ENCODE data around the gene GNAT2.
A peak's percentile ranks its signal among the peaks of the same experiment; 100 is the strongest.

GNAT2 gene

GRCh38 chr1:109649491-109649914, 30.1 kb upstream of the GNAT2 start:
- Histone ChIP-seq H3K36me3 (no peaks in the 10 kb centered on the region), H3K27ac (no peak overlapping the region), H3K4me3 (ENCODE audit: low read depth, low read length) (no peak overlapping the region), H3K9me3 (ENCODE audit: severe bottlenecking) (no peaks in the 10 kb centered on the region), H3K27me3 (ENCODE audit: insufficient read depth, low read depth, severe bottlenecking) (no peaks in the 10 kb centered on the region)
- TF ChIP-seq, protein P1, sequence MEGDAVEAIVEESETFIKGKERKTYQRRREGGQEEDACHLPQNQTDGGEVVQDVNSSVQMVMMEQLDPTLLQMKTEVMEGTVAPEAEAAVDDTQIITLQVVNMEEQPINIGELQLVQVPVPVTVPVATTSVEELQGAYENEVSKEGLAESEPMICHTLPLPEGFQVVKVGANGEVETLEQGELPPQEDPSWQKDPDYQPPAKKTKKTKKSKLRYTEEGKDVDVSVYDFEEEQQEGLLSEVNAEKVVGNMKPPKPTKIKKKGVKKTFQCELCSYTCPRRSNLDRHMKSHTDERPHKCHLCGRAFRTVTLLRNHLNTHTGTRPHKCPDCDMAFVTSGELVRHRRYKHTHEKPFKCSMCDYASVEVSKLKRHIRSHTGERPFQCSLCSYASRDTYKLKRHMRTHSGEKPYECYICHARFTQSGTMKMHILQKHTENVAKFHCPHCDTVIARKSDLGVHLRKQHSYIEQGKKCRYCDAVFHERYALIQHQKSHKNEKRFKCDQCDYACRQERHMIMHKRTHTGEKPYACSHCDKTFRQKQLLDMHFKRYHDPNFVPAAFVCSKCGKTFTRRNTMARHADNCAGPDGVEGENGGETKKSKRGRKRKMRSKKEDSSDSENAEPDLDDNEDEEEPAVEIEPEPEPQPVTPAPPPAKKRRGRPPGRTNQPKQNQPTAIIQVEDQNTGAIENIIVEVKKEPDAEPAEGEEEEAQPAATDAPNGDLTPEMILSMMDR (IDR thresholded peaks at IDR 0.05; ENCODE audit: low read depth, low read length) = 0 out of 2 replicates have a peak, but pooled peaks have one; percentile 12
- no peak for DNase-seq

- no peaks in the 10 kb centered on the region for H3K36me3 ChIP-seq
- H3K27ac ChIP-seq = no peak overlapping the region
- TF ChIP-seq, protein P1 (IDR thresholded peaks at IDR 0.05; ENCODE audit: low read depth, low read length) = no peak
- no peaks in the 10 kb centered on the region for H3K9me3 ChIP-seq (ENCODE audit: severe bottlenecking)
- DNase-seq = no peak
- no peaks in the 10 kb centered on the region for H3K27me3 ChIP-seq (ENCODE audit: insufficient read depth, low read depth, severe bottlenecking)
- no peak overlapping the region for H3K4me3 ChIP-seq (ENCODE audit: low read depth, low read length)
Measured at GRCh38 chr1:109644670-109645069, 25.3 kb upstream of the GNAT2 start.

DNA sequence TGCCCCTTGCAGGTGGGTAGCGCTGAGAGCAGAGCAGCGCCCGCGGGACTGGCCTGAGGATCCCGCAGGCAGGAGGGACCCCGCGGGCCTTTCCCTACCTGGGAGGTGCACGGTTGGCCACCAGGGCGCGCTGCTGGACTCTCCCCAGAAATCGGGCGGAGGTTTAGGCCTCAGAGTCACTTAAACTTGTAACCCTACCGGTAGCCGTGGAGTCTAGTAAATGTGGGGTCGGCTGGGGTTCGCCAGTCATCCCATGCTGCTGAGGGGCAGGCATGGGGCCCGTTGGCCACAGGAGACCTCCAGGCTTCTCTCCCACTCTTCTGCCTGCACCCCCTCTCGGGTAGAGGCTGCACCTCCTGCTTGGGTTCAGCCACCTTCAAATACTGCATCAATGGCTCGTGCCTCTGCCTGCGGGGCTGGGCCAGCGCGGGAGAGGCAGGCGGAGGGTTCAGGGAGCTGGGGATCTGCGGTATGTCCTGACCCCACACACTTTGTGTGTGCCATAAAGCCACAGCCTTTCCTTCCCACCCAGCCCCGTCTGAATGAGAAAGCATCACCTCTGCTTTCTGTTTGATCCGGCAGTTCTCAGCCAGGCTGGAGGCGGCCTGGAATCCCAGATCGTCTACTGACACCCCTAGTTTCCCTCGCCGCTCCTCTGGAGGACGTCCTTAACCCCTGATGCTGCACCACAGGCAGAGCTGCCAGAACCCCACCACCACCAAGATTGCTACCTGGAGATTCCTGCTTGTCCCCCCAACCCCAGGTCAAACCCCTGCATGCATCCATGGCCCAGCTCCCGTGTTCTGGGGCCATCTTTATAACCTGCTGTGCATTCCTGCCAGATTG, 24.2 kb upstream of the GNAT2 start:
- Histone ChIP-seq H3K36me3 (no peaks in the 10 kb centered on the region), H3K27me3 (ENCODE audit: insufficient read depth, low read depth, severe bottlenecking) (no peaks in the 10 kb centered on the region), H3K9me3 (ENCODE audit: severe bottlenecking) (no peaks in the 10 kb centered on the region), H3K27ac (no peak overlapping the region), H3K4me3 (ENCODE audit: low read depth, low read length) (no peak overlapping the region)
- DNase-seq = peak; percentile 89
- TF ChIP-seq, protein P1 (IDR thresholded peaks at IDR 0.05; ENCODE audit: low read depth, low read length) = peak; percentile 82

DNA sequence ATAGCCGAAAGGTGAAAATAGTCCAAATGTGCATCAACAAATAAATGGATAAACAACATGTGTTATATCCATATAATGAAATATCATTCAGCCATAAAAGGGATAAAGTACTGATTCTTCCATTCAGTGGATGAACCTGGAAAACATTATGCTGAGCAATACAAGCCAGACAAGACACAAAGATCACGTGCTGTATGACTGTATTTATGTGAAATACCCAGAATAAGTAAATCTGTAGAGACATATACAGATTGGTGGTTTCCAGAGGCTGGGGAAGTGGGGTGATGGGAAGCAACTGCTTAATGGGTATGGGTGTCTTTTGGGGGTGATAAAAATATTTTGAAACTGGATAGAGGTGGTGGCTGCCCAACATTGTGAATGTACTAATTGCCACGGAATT, 23.2 kb upstream of the GNAT2 start:
- no peak for DNase-seq
- Histone ChIP-seq H3K27ac (no peak overlapping the region), H3K9me3 (ENCODE audit: severe bottlenecking) (no peaks in the 10 kb centered on the region), H3K27me3 (ENCODE audit: insufficient read depth, low read depth, severe bottlenecking) (no peaks in the 10 kb centered on the region), H3K36me3 (no peaks in the 10 kb centered on the region), H3K4me3 (ENCODE audit: low read depth, low read length) (no peak overlapping the region)
- TF ChIP-seq, protein P1 (IDR thresholded peaks at IDR 0.05; ENCODE audit: low read depth, low read length) = no peak

GRCh38 chr1:109641861-109642260, 22.4 kb upstream of the GNAT2 start:
- Histone ChIP-seq H3K4me3 (ENCODE audit: low read depth, low read length) (no peak overlapping the region), H3K27me3 (ENCODE audit: insufficient read depth, low read depth, severe bottlenecking) (no peaks in the 10 kb centered on the region), H3K9me3 (ENCODE audit: severe bottlenecking) (no peaks in the 10 kb centered on the region), H3K36me3 (no peaks in the 10 kb centered on the region), H3K27ac (no peak overlapping the region)
- TF ChIP-seq, protein P1 (IDR thresholded peaks at IDR 0.05; ENCODE audit: low read depth, low read length) = no peak
- no peak for DNase-seq

Data from WERI-Rb-1 (cell line).